Tibial nerve (tissue), 4 donors: ENCODE results near the gene CCRL2. TPM values are rescaled to one million over a fixed set of nuclear protein-coding genes. Genes with fewer than 3 reads are reported as not detected.
A peak's percentile ranks its signal among the peaks of the same experiment; 100 is the strongest.

Experiments
- DNase-seq, 2 donors: peaks; one replicate each; pipeline ENCODE4 v3.0.0-alpha.2; 2019; ENCODE audit warnings: low spot score in 2 of 2
- H3K27ac ChIP-seq, 4 donors: fragments of 200-600 bp; sonication (generic) in 3 of 4; one replicate each; pipeline ENCODE4 v1.5.1; 2017 to 2019; ENCODE audit warnings: mild to moderate bottlenecking in 1 of 4
- H3K27me3 ChIP-seq, 2 donors: fragments of 200-600 bp; sonication (generic) in 1 of 2; one replicate each; pipeline versions ENCODE4 v1.5.1 to v1.6.0; 2017 to 2019
- H3K36me3 ChIP-seq, 3 donors: fragments of 200-600 bp; sonication (generic); one replicate each; pipeline ENCODE4 v1.5.1; 2018 to 2019
- H3K4me1 ChIP-seq, 4 donors: fragments of 200-600 bp; sonication (generic) in 3 of 4; one replicate each; pipeline ENCODE4 v1.5.1; 2017 to 2019
- H3K4me3 ChIP-seq, 4 donors: fragments of 200-600 bp; sonication (generic) in 3 of 4; one replicate each; pipeline ENCODE4 v1.5.1; 2017 to 2019; ENCODE audit warnings: mild to moderate bottlenecking in 1 of 4, moderate library complexity in 1 of 4
- H3K9me3 ChIP-seq, 4 donors: fragments of 200-600 bp; sonication (generic) in 3 of 4; one replicate each; pipeline ENCODE4 v1.5.1; 2017 to 2019
- CTCF ChIP-seq, 5 experiments: fragments of 200-600 bp in 3 of 5; fragments of 450-650 bp in 2 of 5; sonication (generic) in 3 of 5; IDR thresholded peaks; one replicate each; pipeline ENCODE4 v1.5.1; 2016 to 2019; ENCODE audit warnings: antibody characterized with exemption in 5 of 5, mild to moderate bottlenecking in 3 of 5, moderate library complexity in 2 of 5
- EP300 ChIP-seq, 2 donors: sonication (generic); formaldehyde crosslinking; IDR thresholded peaks; one replicate each; pipeline ENCODE4 v1.6.1; 2017; ENCODE audit warnings: antibody characterized with exemption in 2 of 2, mild to moderate bottlenecking in 1 of 2
- POLR2A ChIP-seq, 2 donors: fragments of 450-650 bp; IDR thresholded peaks; one replicate each; pipeline ENCODE4 v1.6.1; 2017; ENCODE audit warnings: antibody characterized with exemption in 2 of 2, mild to moderate bottlenecking in 2 of 2, moderate library complexity in 2 of 2
- WGBS, 2 donors: methylation state at CpG; one replicate each; pipeline ENCODE4 v1.1.5; 2018; 5-methylcytosine and 5-hydroxymethylcytosine counted together
- total RNA-seq, 4 donors: library from RNA; depleted of rRNA; stranded (reverse); fragments of >200 nt; gene quantifications; one replicate each; pipeline ENCODE4 v1.1.0, GENCODE V29; 2016

The CCRL2 gene
- total RNA-seq, 4 donors from 2014 or later: 1.3 to 2.7 (median 1.9) TPM

GRCh38 chr3:46374755-46375154, 32.3 kb upstream of the CCRL2 start:
- 81 to 82% methylated on average over 3 of the region's 3 CpGs for WGBS, 2 donors

GRCh38 chr3:46375218-46375617, 31.8 kb upstream of the CCRL2 start:
- 68 to 79% methylated on average over 2 of the region's 2 CpGs for WGBS, 2 donors
- Histone ChIP-seq H3K27me3 (no peaks in the 10 kb centered on the region), H3K4me3 (no peak overlapping the region), H3K27ac (no peak overlapping the region), H3K36me3 (no peaks in the 10 kb centered on the region), H3K4me1 (peaks cover 0 to 3% (median 0%) of the 10 kb centered on the region in 4 donors), H3K9me3 (no peaks in the 10 kb centered on the region)
- TF ChIP-seq CTCF (IDR thresholded peaks at IDR 0.05) (no peak), POLR2A (IDR thresholded peaks at IDR 0.05) (no peak), EP300 (IDR thresholded peaks at IDR 0.05) (no peak)
- no peak for DNase-seq

More at GRCh38 chr3:46374755-46375154, 32.3 kb upstream of the CCRL2 start:
- Histone ChIP-seq H3K4me1 (no peaks in the 10 kb centered on the region), H3K9me3 (no peaks in the 10 kb centered on the region), H3K4me3 (no peak overlapping the region), H3K36me3 (no peaks in the 10 kb centered on the region), H3K27ac (no peak overlapping the region), H3K27me3 (no peaks in the 10 kb centered on the region)
- TF ChIP-seq EP300 (IDR thresholded peaks at IDR 0.05) (no peak), POLR2A (IDR thresholded peaks at IDR 0.05) (no peak), CTCF (IDR thresholded peaks at IDR 0.05) (no peak)
- DNase-seq: no peak

- Histone ChIP-seq H3K27ac (no peak overlapping the region), H3K27me3 (no peaks in the 10 kb centered on the region), H3K4me1 (peaks cover 0 to 5% (median 2%) of the 10 kb centered on the region in 4 donors), H3K36me3 (no peaks in the 10 kb centered on the region), H3K4me3 (no peak overlapping the region), H3K9me3 (no peaks in the 10 kb centered on the region)
- DNase-seq: no peak
- no peak for TF ChIP-seq POLR2A (IDR thresholded peaks at IDR 0.05)
- TF ChIP-seq EP300 (IDR thresholded peaks at IDR 0.05): no peak
- WGBS, 2 donors: 16 to 25% methylated on average over 2 of the region's 2 CpGs
Measured at GRCh38 chr3:46375814-46376213, 31.2 kb upstream of the CCRL2 start.

GRCh38 chr3:46378426-46378942, 28.6 kb upstream of the CCRL2 start:
- H3K9me3 ChIP-seq: no peaks in the 10 kb centered on the region
- no peaks in the 10 kb centered on the region for H3K27me3 ChIP-seq
- peak; percentile 18 to 42 (median 39) for TF ChIP-seq CTCF (IDR thresholded peaks at IDR 0.05)
- TF ChIP-seq POLR2A (IDR thresholded peaks at IDR 0.05): no peak
- TF ChIP-seq EP300 (IDR thresholded peaks at IDR 0.05): no peak
- peak; percentile 35 to 67 for DNase-seq
- H3K4me3 ChIP-seq: no peak overlapping the region
- WGBS, 2 donors: 39 to 42% methylated on average over 8 of the region's 8 CpGs
- H3K27ac ChIP-seq: no peak overlapping the region
- H3K36me3 ChIP-seq: no peaks in the 10 kb centered on the region
- H3K4me1 ChIP-seq: peaks cover 0 to 12% (median 3%) of the 10 kb centered on the region in 4 donors

GRCh38 chr3:46380471-46381221, 26.4 kb upstream of the CCRL2 start:
- Histone ChIP-seq H3K27me3 (no peaks in the 10 kb centered on the region), H3K36me3 (no peaks in the 10 kb centered on the region), H3K4me1 (peaks cover 0 to 12% (median 6%) of the 10 kb centered on the region in 4 donors), H3K4me3 (no peak overlapping the region), H3K27ac (peak overlapping the region in 3 of 4 donors; percentile 28 to 48 (median 31)), H3K9me3 (no peaks in the 10 kb centered on the region)
- 65 to 74% methylated on average over 8 of the region's 8 CpGs for WGBS, 2 donors
- no peak for DNase-seq
- no peak for TF ChIP-seq CTCF (IDR thresholded peaks at IDR 0.05)
- no peak for TF ChIP-seq POLR2A (IDR thresholded peaks at IDR 0.05)
- no peak for TF ChIP-seq EP300 (IDR thresholded peaks at IDR 0.05)
